DOHH2 (cell line): ENCODE results near the gene SDC1.

Source experiments
- H3F3A ChIP-seq: fragments of 200-600 bp; sonication (generic), shearing (Covaris generic); 2 replicates; pipeline ENCODE4 v1.6.0; 2016; ENCODE audit warnings: antibody characterized with exemption, mild to moderate bottlenecking; ENCODE audit not compliant: control insufficient read depth, insufficient read depth
- H3K27ac ChIP-seq: fragments of 200-600 bp; sonication (generic); 2 replicates; pipeline ENCODE4 v1.5.1; 2014; ENCODE audit warnings: low read depth, mild to moderate bottlenecking, low read length, moderate library complexity
- H3K27me3 ChIP-seq: fragments of 200-600 bp; sonication (generic); 2 replicates; pipeline ENCODE4 v1.6.1; 2014; ENCODE audit warnings: mild to moderate bottlenecking, low read length, mixed read lengths; ENCODE audit not compliant: control insufficient read depth
- H3K36me3 ChIP-seq: fragments of 200-600 bp; sonication (generic); 2 replicates; pipeline ENCODE4 v1.6.1; 2014; ENCODE audit warnings: mild to moderate bottlenecking, low read length, moderate library complexity, mixed read lengths; ENCODE audit not compliant: control insufficient read depth
- H3K4me1 ChIP-seq: fragments of 200-600 bp; sonication (generic); 2 replicates; pipeline ENCODE4 v1.6.1; 2014; ENCODE audit warnings: mild to moderate bottlenecking, low read length, mixed read lengths; ENCODE audit not compliant: control insufficient read depth
- H3K4me2 ChIP-seq: fragments of 200-600 bp; sonication (generic); 2 replicates; pipeline ENCODE4 v1.6.0; 2014; ENCODE audit warnings: mild to moderate bottlenecking, low read length, moderate library complexity
- H3K4me3 ChIP-seq: fragments of 200-600 bp; sonication (generic); 2 replicates; pipeline ENCODE4 v1.5.1; 2014; ENCODE audit warnings: mild to moderate bottlenecking, low read length, mixed read lengths
- H3K79me2 ChIP-seq: fragments of 200-600 bp; sonication (generic); 2 replicates; pipeline ENCODE4 v1.6.1; 2014; ENCODE audit warnings: mild to moderate bottlenecking, low read length, mixed read lengths; ENCODE audit not compliant: control insufficient read depth
- H3K9me2 ChIP-seq: fragments of 200-600 bp; sonication (generic); replicated peaks from 2 replicates; pipeline ENCODE4 v1.6.1; 2014; ENCODE audit warnings: mild to moderate bottlenecking, low read length, mixed read lengths; ENCODE audit not compliant: control insufficient read depth
- H3K9me3 ChIP-seq: fragments of 200-600 bp; sonication (generic); 2 replicates; pipeline ENCODE4 v1.6.1; 2014; ENCODE audit warnings: antibody characterized with exemption, low read length, mixed read lengths; ENCODE audit not compliant: control insufficient read depth, insufficient read depth
- H4K20me1 ChIP-seq: fragments of 200-600 bp; sonication (generic); 2 replicates; pipeline ENCODE4 v1.6.0; 2014; ENCODE audit warnings: low read depth, mild to moderate bottlenecking, antibody characterized with exemption, low read length, moderate library complexity; ENCODE audit not compliant: control insufficient read depth, insufficient read depth
- CTCF ChIP-seq: fragments of 200-600 bp; sonication (generic); IDR thresholded peaks from one replicate; pipeline ENCODE4 v1.5.1; 2014; ENCODE audit warnings: antibody characterized with exemption, mild to moderate bottlenecking, low read depth, low read length; ENCODE audit not compliant: poor library complexity, severe bottlenecking
- EZH2phosphoT487 ChIP-seq: fragments of 200-600 bp; sonication (generic); IDR thresholded peaks from 2 replicates; pipeline ENCODE4 v1.6.1; 2017; ENCODE audit warnings: borderline replicate concordance, mild to moderate bottlenecking, antibody characterized with exemption, low read length, moderate library complexity, mixed read lengths

The SDC1 gene

GRCh38 chr2:20173064-20173463 lies 51.9 kb downstream of the SDC1 start:
- Histone ChIP-seq H3F3A (no peaks in the 10 kb centered on the region), H3K4me2 (no peak overlapping the region), H4K20me1 (no peaks in the 10 kb centered on the region; the same call in 1 of the 2 replicates), H3K27me3 (no peaks in the 10 kb centered on the region), H3K4me1 (no peaks in the 10 kb centered on the region), H3K9me2 (no peaks in the 10 kb centered on the region), H3K79me2 (no peaks in the 10 kb centered on the region), H3K4me3 (no peak overlapping the region), H3K9me3 (no peaks in the 10 kb centered on the region), H3K36me3 (no peaks in the 10 kb centered on the region), H3K27ac (no peak overlapping the region)
- no peak for TF ChIP-seq EZH2phosphoT487
- no peak for TF ChIP-seq CTCF

- Histone ChIP-seq H3K9me3 (no peaks in the 10 kb centered on the region), H3K9me2 (no peaks in the 10 kb centered on the region), H4K20me1 (no peaks in the 10 kb centered on the region; the same call in 1 of the 2 replicates), H3K27me3 (no peaks in the 10 kb centered on the region), H3K4me3 (no peak overlapping the region), H3K79me2 (no peaks in the 10 kb centered on the region), H3K36me3 (no peaks in the 10 kb centered on the region), H3K27ac (no peak overlapping the region), H3K4me2 (no peak overlapping the region), H3K4me1 (no peaks in the 10 kb centered on the region), H3F3A (no peaks in the 10 kb centered on the region)
- no peak for TF ChIP-seq CTCF
Observed at GRCh38 chr2:20172273-20173055, 52.5 kb downstream of the SDC1 start.

- no peaks in the 10 kb centered on the region for H3K36me3 ChIP-seq
- H3K27ac ChIP-seq = no peak overlapping the region
- no peak overlapping the region for H3K4me3 ChIP-seq
- peaks cover 4% of the 10 kb centered on the region for H3K4me1 ChIP-seq
- no peaks in the 10 kb centered on the region for H4K20me1 ChIP-seq
- no peaks in the 10 kb centered on the region for H3F3A ChIP-seq
- H3K79me2 ChIP-seq = no peaks in the 10 kb centered on the region
- H3K27me3 ChIP-seq = no peaks in the 10 kb centered on the region
- TF ChIP-seq EZH2phosphoT487 = no peak
- no peak for TF ChIP-seq CTCF
- no peaks in the 10 kb centered on the region for H3K9me2 ChIP-seq
- H3K9me3 ChIP-seq = no peaks in the 10 kb centered on the region
- H3K4me2 ChIP-seq = no peak overlapping the region
Observed at GRCh38 chr2:20171445-20171977, 53.4 kb downstream of the SDC1 start.
